ENCODE results near the gene CCR4.
A peak's percentile ranks its signal among the peaks of the same experiment; 100 is the strongest.
"Not testable (repeated sequence)": the region's sequence is repeated elsewhere in the genome, so short reads cannot be mapped to it uniquely, and the experiment has no call there.

Gene CCR4

GRCh38 chr3:32940726-32941125 lies 10.7 kb upstream of the CCR4 start:
- no peak for DNase-seq (ENCODE audit: low read depth)
- no peak overlapping the region for H3K4me3 ChIP-seq (ENCODE audit: control insufficient read depth, low read depth, low read length)
- no peak for TF ChIP-seq CTCF (IDR thresholded peaks at IDR 0.05; ENCODE audit: control insufficient read depth, insufficient read depth, low read depth, low read length, missing control alignments)

GRCh38 chr3:32945136-32945535 lies 6.3 kb upstream of the CCR4 start:
- no peak for DNase-seq (ENCODE audit: low read depth)
- no peak overlapping the region for H3K4me3 ChIP-seq (ENCODE audit: control insufficient read depth, low read depth, low read length)
- no peak for TF ChIP-seq CTCF (IDR thresholded peaks at IDR 0.05; ENCODE audit: control insufficient read depth, insufficient read depth, low read depth, low read length, missing control alignments)

- not testable (repeated sequence) for H3K4me3 ChIP-seq (ENCODE audit: control insufficient read depth, low read depth, low read length); DNase-seq (ENCODE audit: low read depth)
Measured at GRCh38 chr3:32945598-32945997, 5.8 kb upstream of the CCR4 start.

- no peak for TF ChIP-seq CTCF (IDR thresholded peaks at IDR 0.05; ENCODE audit: control insufficient read depth, insufficient read depth, low read depth, low read length, missing control alignments)
- no peak for DNase-seq (ENCODE audit: low read depth)
- no peak overlapping the region for H3K4me3 ChIP-seq (ENCODE audit: control insufficient read depth, low read depth, low read length)
Measured at GRCh38 chr3:32946973-32947788, 4.3 kb upstream of the CCR4 start.

GRCh38 chr3:32947789-32948238 lies 3.6 kb upstream of the CCR4 start:
- peak; percentile 76 for TF ChIP-seq CTCF (IDR thresholded peaks at IDR 0.05; ENCODE audit: control insufficient read depth, insufficient read depth, low read depth, low read length, missing control alignments)
- H3K4me3 ChIP-seq (ENCODE audit: control insufficient read depth, low read depth, low read length): no peak overlapping the region
- peak; percentile 33 for DNase-seq (ENCODE audit: low read depth)

- no peak for DNase-seq (ENCODE audit: low read depth)
- no peak overlapping the region for H3K4me3 ChIP-seq (ENCODE audit: control insufficient read depth, low read depth, low read length)
- TF ChIP-seq CTCF (IDR thresholded peaks at IDR 0.05; ENCODE audit: control insufficient read depth, insufficient read depth, low read depth, low read length, missing control alignments): no peak
Measured at GRCh38 chr3:32948625-32949445, 2.6 kb upstream of the CCR4 start.

GRCh38 chr3:32950516-32950915 lies 928 bp upstream of the CCR4 start:
- TF ChIP-seq CTCF (IDR thresholded peaks at IDR 0.05; ENCODE audit: control insufficient read depth, insufficient read depth, low read depth, low read length, missing control alignments): no peak
- H3K4me3 ChIP-seq (ENCODE audit: control insufficient read depth, low read depth, low read length): no peak overlapping the region
- DNase-seq (ENCODE audit: low read depth): no peak
